GM10847 (cell line): ENCODE measurements around the gene FBXW8.

Source experiments
- POLR2A ChIP-seq: IDR thresholded peaks from 2 replicates; pipeline ENCODE4 v1.6.1; 2011; ENCODE audit not compliant: insufficient read length; ENCODE audit errors: extremely low read depth

The FBXW8 gene

GRCh38 chr12:116906285-116906684 is 4.5 kb upstream of the FBXW8 start:
- TF ChIP-seq POLR2A = no peak

- TF ChIP-seq POLR2A = no peak
Measured at GRCh38 chr12:116910280-116910644, 488 bp upstream of the FBXW8 start.

GRCh38 chr12:116915326-116915725 is 4.6 kb downstream of the FBXW8 start:
- TF ChIP-seq POLR2A = no peak

- no peak for TF ChIP-seq POLR2A
Measured at GRCh38 chr12:116916122-116916521, 5.4 kb downstream of the FBXW8 start.

- no peak for TF ChIP-seq POLR2A
Measured at GRCh38 chr12:116916714-116917114, 6.0 kb downstream of the FBXW8 start.

- TF ChIP-seq POLR2A = no peak
Measured at GRCh38 chr12:116918464-116918863, 7.7 kb downstream of the FBXW8 start.

- no peak for TF ChIP-seq POLR2A
Measured at GRCh38 chr12:116919247-116919661, 8.5 kb downstream of the FBXW8 start.

- TF ChIP-seq POLR2A = no peak
Measured at GRCh38 chr12:116919706-116920485, 9.1 kb downstream of the FBXW8 start.

GRCh38 chr12:116920939-116921338 is 10.2 kb downstream of the FBXW8 start:
- no peak for TF ChIP-seq POLR2A

GRCh38 chr12:116922194-116922897 is 11.6 kb downstream of the FBXW8 start:
- TF ChIP-seq POLR2A = no peak

- TF ChIP-seq POLR2A = no peak
Measured at GRCh38 chr12:116924558-116925453, 14.1 kb downstream of the FBXW8 start.

- TF ChIP-seq POLR2A = no peak
Measured at GRCh38 chr12:116926283-116927243, 15.8 kb downstream of the FBXW8 start.

GRCh38 chr12:116927244-116927940 is 16.6 kb downstream of the FBXW8 start:
- no peak for TF ChIP-seq POLR2A

GRCh38 chr12:116928504-116928903 is 17.8 kb downstream of the FBXW8 start:
- no peak for TF ChIP-seq POLR2A
